ENCODE data around the gene SLC66A2. TPM values are rescaled to one million over a fixed set of nuclear protein-coding genes. Genes with fewer than 3 reads are reported as not detected.
"Not testable (repeated sequence)": the region's sequence is repeated elsewhere in the genome, so short reads cannot be mapped to it uniquely, and the experiment has no call there.

SLC66A2 gene
- polyA plus RNA-seq, 1 donor, result 16.2 TPM

DNA sequence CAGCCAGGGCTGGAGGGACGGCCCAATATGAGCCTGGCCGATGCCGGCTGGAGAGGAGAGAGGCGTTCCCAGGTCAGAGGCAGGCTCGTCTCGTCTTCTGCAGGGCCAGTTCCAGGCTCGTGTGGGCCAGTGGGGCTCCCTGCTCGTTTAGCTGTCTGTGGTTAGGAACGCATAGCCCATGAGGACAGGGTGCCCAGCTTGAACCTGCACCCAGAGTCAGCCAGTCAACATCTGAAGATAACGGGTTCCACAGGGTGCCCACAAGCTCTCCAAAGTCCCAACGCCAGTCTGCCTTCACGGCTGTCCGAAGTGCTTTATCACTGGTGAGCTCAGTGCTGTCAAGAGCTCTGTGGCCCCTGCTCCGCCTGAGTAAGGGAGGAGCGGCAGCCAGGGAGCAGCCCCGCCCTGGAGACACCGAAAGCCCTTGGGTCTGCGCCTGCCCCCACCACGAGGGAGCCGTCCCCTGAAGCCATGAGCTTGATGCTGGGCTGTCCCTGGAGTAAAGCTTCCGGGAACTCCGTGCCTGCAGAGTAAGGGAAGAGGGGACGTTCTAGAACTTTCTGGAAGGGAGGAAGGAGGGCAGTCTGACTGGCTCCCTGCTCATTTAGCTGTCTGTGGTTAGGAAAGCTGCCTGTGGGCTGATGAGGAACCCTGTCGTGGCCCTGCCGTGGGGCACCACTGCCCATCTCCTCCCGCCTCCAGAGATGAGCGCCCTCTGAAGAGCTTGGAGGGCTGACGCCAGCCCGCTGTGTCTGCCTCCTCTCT is 10.3 kb upstream of the SLC66A2 start:
- H3K4me3 ChIP-seq (ENCODE audit: low read length), result no peak overlapping the region
- DNase-seq, result no peak
- no peak overlapping the region for H3K27ac ChIP-seq (ENCODE audit: low read length)
- no peaks in the 10 kb centered on the region for H3K9me3 ChIP-seq (ENCODE audit: control insufficient read depth, low read depth, low read length)
- peaks cover 18% of the 10 kb centered on the region for H3K4me1 ChIP-seq (ENCODE audit: control insufficient read depth, insufficient read depth, low read length)
- no CpG with 5 or more reads among the region's 29 CpGs for WGBS (ENCODE audit: insufficient coverage, low lambda C conversion rate)
- no peaks in the 10 kb centered on the region for H3K36me3 ChIP-seq (ENCODE audit: control insufficient read depth, insufficient read depth, low read length)
- H3K27me3 ChIP-seq (ENCODE audit: control insufficient read depth, insufficient read depth, low read length), result peaks cover 7% of the 10 kb centered on the region

DNA sequence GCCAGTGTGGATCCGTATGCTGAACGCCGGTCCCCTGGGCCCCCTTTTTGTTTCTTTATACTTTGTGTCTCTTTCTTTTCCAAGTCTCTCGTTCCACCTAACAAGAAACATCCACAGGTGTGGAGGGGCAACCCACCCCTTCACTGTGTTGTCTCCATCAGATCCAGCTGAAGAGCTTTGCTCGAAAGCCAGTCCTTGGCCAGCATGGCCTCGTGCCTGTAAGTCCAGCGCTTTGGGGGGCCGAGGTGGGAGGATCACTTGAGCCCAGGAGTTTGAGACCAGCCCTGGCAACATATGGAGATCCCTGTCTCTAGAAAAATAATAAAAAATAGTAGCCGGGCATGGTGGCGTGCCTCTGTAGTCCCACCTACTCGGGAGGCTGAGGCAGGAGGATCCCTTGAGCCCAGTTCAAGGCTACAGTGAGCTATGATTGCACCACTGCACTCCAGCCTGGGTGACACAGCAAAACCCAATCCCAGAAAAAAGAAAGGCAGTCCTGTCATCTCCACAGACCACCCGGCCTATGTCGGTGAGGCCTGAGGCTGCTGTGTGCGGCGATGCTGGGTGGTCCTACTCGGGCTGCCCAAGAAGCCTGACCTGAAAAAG is 9.6 kb upstream of the SLC66A2 start:
- no peak for DNase-seq
- WGBS (ENCODE audit: insufficient coverage, low lambda C conversion rate), result no CpG with 5 or more reads among the region's 16 CpGs
- H3K4me3 ChIP-seq (ENCODE audit: low read length), result no peak overlapping the region
- H3K36me3 ChIP-seq (ENCODE audit: control insufficient read depth, insufficient read depth, low read length), result no peaks in the 10 kb centered on the region
- H3K27me3 ChIP-seq (ENCODE audit: control insufficient read depth, insufficient read depth, low read length), result peaks cover 7% of the 10 kb centered on the region
- H3K27ac ChIP-seq (ENCODE audit: low read length), result no peak overlapping the region
- H3K4me1 ChIP-seq (ENCODE audit: control insufficient read depth, insufficient read depth, low read length), result peaks cover 14% of the 10 kb centered on the region
- H3K9me3 ChIP-seq (ENCODE audit: control insufficient read depth, low read depth, low read length), result no peaks in the 10 kb centered on the region

GRCh38 chr18:79960161-79960801 is 8.8 kb upstream of the SLC66A2 start:
- 20% methylated on average over 1 of the region's 12 CpGs for WGBS (ENCODE audit: insufficient coverage, low lambda C conversion rate)
- H3K27ac ChIP-seq (ENCODE audit: low read length), result not testable (repeated sequence)

DNA sequence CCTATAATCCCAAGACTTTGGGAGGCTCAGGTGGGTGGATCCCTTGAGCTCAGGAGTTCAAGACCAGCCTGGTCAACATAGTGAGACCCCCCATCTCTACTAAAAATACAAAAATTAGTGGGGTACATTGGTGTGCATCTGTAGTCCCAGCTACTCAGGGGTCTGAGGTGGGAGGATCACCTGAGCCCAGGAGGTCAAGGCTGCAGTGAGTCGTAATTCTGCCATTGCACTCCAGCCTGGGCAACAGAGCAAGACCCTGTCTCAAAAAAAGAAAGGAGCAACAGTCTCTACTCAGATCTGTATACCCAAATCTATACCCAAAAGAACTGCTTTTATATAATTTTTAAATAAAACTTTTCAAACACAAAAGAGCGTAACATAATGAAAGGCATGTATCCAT is 7.5 kb upstream of the SLC66A2 start:
- Histone ChIP-seq H3K9me3 (ENCODE audit: control insufficient read depth, low read depth, low read length) (no peaks in the 10 kb centered on the region), H3K36me3 (ENCODE audit: control insufficient read depth, insufficient read depth, low read length) (no peaks in the 10 kb centered on the region), H3K4me3 (ENCODE audit: low read length) (no peak overlapping the region), H3K27me3 (ENCODE audit: control insufficient read depth, insufficient read depth, low read length) (peaks cover 7% of the 10 kb centered on the region), H3K4me1 (ENCODE audit: control insufficient read depth, insufficient read depth, low read length) (peaks cover 21% of the 10 kb centered on the region), H3K27ac (ENCODE audit: low read length) (no peak overlapping the region)
- WGBS (ENCODE audit: insufficient coverage, low lambda C conversion rate), result 100% methylated on average over 1 of the region's 2 CpGs
- DNase-seq, result no peak

More at GRCh38 chr18:79960161-79960801, 8.8 kb upstream of the SLC66A2 start:
- H3K36me3 ChIP-seq (ENCODE audit: control insufficient read depth, insufficient read depth, low read length); H3K27me3 ChIP-seq (ENCODE audit: control insufficient read depth, insufficient read depth, low read length); H3K9me3 ChIP-seq (ENCODE audit: control insufficient read depth, low read depth, low read length); H3K4me3 ChIP-seq (ENCODE audit: low read length): not testable (repeated sequence)
- peak in 1 of 2 donors; percentile 61 for DNase-seq
- peaks cover 14% of the 10 kb centered on the region for H3K4me1 ChIP-seq (ENCODE audit: control insufficient read depth, insufficient read depth, low read length)

GRCh38 chr18:79956276-79956675 is 4.8 kb upstream of the SLC66A2 start:
- peaks cover 26% of the 10 kb centered on the region for H3K4me1 ChIP-seq (ENCODE audit: control insufficient read depth, insufficient read depth, low read length)
- DNase-seq, result no peak
- no peaks in the 10 kb centered on the region for H3K9me3 ChIP-seq (ENCODE audit: control insufficient read depth, low read depth, low read length)
- H3K27me3 ChIP-seq (ENCODE audit: control insufficient read depth, insufficient read depth, low read length), result no peaks in the 10 kb centered on the region
- no peaks in the 10 kb centered on the region for H3K36me3 ChIP-seq (ENCODE audit: control insufficient read depth, insufficient read depth, low read length)
- no CpG with 5 or more reads among the region's 2 CpGs for WGBS (ENCODE audit: insufficient coverage, low lambda C conversion rate)
- H3K4me3 ChIP-seq (ENCODE audit: low read length), result no peak overlapping the region
- no peak overlapping the region for H3K27ac ChIP-seq (ENCODE audit: low read length)

GRCh38 chr18:79955302-79956075 is 4.0 kb upstream of the SLC66A2 start:
- WGBS (ENCODE audit: insufficient coverage, low lambda C conversion rate), result no CpG with 5 or more reads among the region's 12 CpGs
- Histone ChIP-seq H3K4me1 (ENCODE audit: control insufficient read depth, insufficient read depth, low read length) (peaks cover 25% of the 10 kb centered on the region), H3K27ac (ENCODE audit: low read length) (no peak overlapping the region), H3K27me3 (ENCODE audit: control insufficient read depth, insufficient read depth, low read length) (no peaks in the 10 kb centered on the region), H3K36me3 (ENCODE audit: control insufficient read depth, insufficient read depth, low read length) (no peaks in the 10 kb centered on the region), H3K9me3 (ENCODE audit: control insufficient read depth, low read depth, low read length) (no peaks in the 10 kb centered on the region), H3K4me3 (ENCODE audit: low read length) (no peak overlapping the region)
- no peak for DNase-seq

GRCh38 chr18:79954791-79955190 is 3.3 kb upstream of the SLC66A2 start:
- H3K4me3 ChIP-seq (ENCODE audit: low read length), result no peak overlapping the region
- H3K9me3 ChIP-seq (ENCODE audit: control insufficient read depth, low read depth, low read length), result no peaks in the 10 kb centered on the region
- no peaks in the 10 kb centered on the region for H3K27me3 ChIP-seq (ENCODE audit: control insufficient read depth, insufficient read depth, low read length)
- WGBS (ENCODE audit: insufficient coverage, low lambda C conversion rate), result no CpG with 5 or more reads among the region's 5 CpGs
- DNase-seq, result no peak
- peaks cover 22% of the 10 kb centered on the region for H3K4me1 ChIP-seq (ENCODE audit: control insufficient read depth, insufficient read depth, low read length)
- peak overlapping the region; percentile 38 for H3K27ac ChIP-seq (ENCODE audit: low read length)
- H3K36me3 ChIP-seq (ENCODE audit: control insufficient read depth, insufficient read depth, low read length), result no peaks in the 10 kb centered on the region

GRCh38 chr18:79953971-79954651 is 2.7 kb upstream of the SLC66A2 start:
- H3K4me3 ChIP-seq (ENCODE audit: low read length), result no peak overlapping the region
- H3K36me3 ChIP-seq (ENCODE audit: control insufficient read depth, insufficient read depth, low read length), result peaks cover under 1% of the 10 kb centered on the region
- no peaks in the 10 kb centered on the region for H3K9me3 ChIP-seq (ENCODE audit: control insufficient read depth, low read depth, low read length)
- DNase-seq, result peak; percentile 81 to 92
- WGBS (ENCODE audit: insufficient coverage, low lambda C conversion rate), result no CpG with 5 or more reads among the region's 10 CpGs
- H3K27me3 ChIP-seq (ENCODE audit: control insufficient read depth, insufficient read depth, low read length), result no peaks in the 10 kb centered on the region
- peak overlapping the region; percentile 38 for H3K27ac ChIP-seq (ENCODE audit: low read length)
- H3K4me1 ChIP-seq (ENCODE audit: control insufficient read depth, insufficient read depth, low read length), result peaks cover 21% of the 10 kb centered on the region

DNA sequence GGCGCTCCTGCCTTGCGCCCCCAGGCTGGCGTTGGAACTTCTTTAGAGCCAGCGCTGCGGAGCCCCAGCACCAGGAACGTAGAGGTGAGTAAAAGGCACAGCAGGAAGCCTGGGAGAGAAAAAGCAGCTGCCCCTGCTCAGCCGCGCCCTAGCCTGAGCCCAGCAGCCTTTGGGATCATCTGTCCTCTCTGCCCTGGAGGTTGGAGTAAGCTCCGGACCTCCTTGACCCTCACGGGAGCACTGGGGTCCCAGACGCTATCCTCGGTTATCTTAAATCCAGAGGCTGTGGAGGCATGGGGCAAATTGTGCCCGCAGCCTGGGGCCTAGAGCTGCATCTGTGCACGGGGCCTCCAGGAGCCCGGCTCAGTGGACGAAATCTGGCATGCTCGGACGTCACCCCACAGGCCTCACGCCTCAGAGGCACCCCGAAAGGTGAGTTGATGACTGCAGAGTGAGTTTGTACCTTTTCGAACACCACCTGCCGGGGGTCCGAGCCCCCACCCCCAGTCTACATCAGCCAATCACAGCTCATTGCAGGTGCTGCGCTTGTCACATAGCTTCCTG is 1.6 kb upstream of the SLC66A2 start:
- Histone ChIP-seq H3K27me3 (ENCODE audit: control insufficient read depth, insufficient read depth, low read length) (no peaks in the 10 kb centered on the region), H3K36me3 (ENCODE audit: control insufficient read depth, insufficient read depth, low read length) (peaks cover 6% of the 10 kb centered on the region), H3K4me1 (ENCODE audit: control insufficient read depth, insufficient read depth, low read length) (peaks cover 23% of the 10 kb centered on the region), H3K9me3 (ENCODE audit: control insufficient read depth, low read depth, low read length) (no peaks in the 10 kb centered on the region), H3K4me3 (ENCODE audit: low read length) (no peak overlapping the region), H3K27ac (ENCODE audit: low read length) (no peak overlapping the region)
- WGBS (ENCODE audit: insufficient coverage, low lambda C conversion rate), result 90% methylated on average over 2 of the region's 24 CpGs
- DNase-seq, result peak; percentile 21 to 51

All from large intestine (tissue), 3 donors.